Fibroblast of pulmonary artery (primary cell): ENCODE data around the gene CIRBP.

Experiments used
- DNase-seq: peaks from one replicate; pipeline ENCODE4 v3.0.0-alpha.2; 2010; ENCODE audit warnings: low read depth
- H3K4me3 ChIP-seq: replicated peaks from 2 replicates; pipeline ENCODE4 v1.5.1; 2011; ENCODE audit warnings: low read depth, mild to moderate bottlenecking, control low read depth, low read length, moderate library complexity
- CTCF ChIP-seq: IDR thresholded peaks from 2 replicates; pipeline ENCODE4 v1.5.1; 2011; ENCODE audit warnings: mild to moderate bottlenecking, control low read depth, low read length, inconsistent platforms; ENCODE audit errors: missing control alignments

The CIRBP gene

GRCh38 chr19:1251330-1252220, 17.6 kb upstream of the CIRBP start:
- DNase-seq, result peak; percentile 82
- peak overlapping the region; percentile 85 for H3K4me3 ChIP-seq
- TF ChIP-seq CTCF, result no peak

GRCh38 chr19:1252221-1252820, 16.8 kb upstream of the CIRBP start:
- TF ChIP-seq CTCF, result no peak
- peak; percentile 98 for DNase-seq
- peak overlapping the region; percentile 85 for H3K4me3 ChIP-seq

GRCh38 chr19:1252821-1253513, 16.2 kb upstream of the CIRBP start:
- TF ChIP-seq CTCF, result no peak
- DNase-seq, result peak; percentile 98
- peak overlapping the region; percentile 85 for H3K4me3 ChIP-seq

- H3K4me3 ChIP-seq, result peak overlapping the region; percentile 85
- DNase-seq, result no peak
- TF ChIP-seq CTCF, result no peak
Observed at GRCh38 chr19:1253514-1254080, 15.5 kb upstream of the CIRBP start.

- no peak for TF ChIP-seq CTCF
- peak overlapping the region; percentile 85 for H3K4me3 ChIP-seq
Observed at GRCh38 chr19:1254081-1254527, 15.0 kb upstream of the CIRBP start.

GRCh38 chr19:1254530-1255185, 14.5 kb upstream of the CIRBP start:
- no peak for TF ChIP-seq CTCF
- H3K4me3 ChIP-seq, result no peak overlapping the region
- DNase-seq, result no peak

More at GRCh38 chr19:1254081-1254527, 15.0 kb upstream of the CIRBP start:
- no peak for DNase-seq
